Neutrophil (primary cell): ENCODE measurements around the gene ZNF213.

ENCODE experiments used
- H3K27ac ChIP-seq: fragments of 200-600 bp; sonication (generic); 2 replicates; pipeline ENCODE4 v1.5.1; 2016; ENCODE audit warnings: mild to moderate bottlenecking, moderate library complexity
- H3K27me3 ChIP-seq: fragments of 200-600 bp; sonication (generic); 2 replicates; pipeline ENCODE4 v1.6.0; 2016; ENCODE audit warnings: mild to moderate bottlenecking
- H3K36me3 ChIP-seq: fragments of 200-600 bp; sonication (generic); 2 replicates; pipeline ENCODE4 v1.5.1; 2017
- H3K4me1 ChIP-seq, 2 experiments: fragments of 200-600 bp in 1 of 2; sonication (generic) in 1 of 2; 1 replicate in 1 of 2; 2 replicates in 1 of 2; pipeline versions ENCODE4 v1.5.1 to v1.6.1; 2013 to 2016; ENCODE audit warnings: low read depth in 1 of 2, low read length in 1 of 2, mild to moderate bottlenecking in 1 of 2, moderate library complexity in 1 of 2; ENCODE audit not compliant: control insufficient read depth in 1 of 2, insufficient read depth in 1 of 2
- H3K4me3 ChIP-seq, 2 experiments: fragments of 200-600 bp in 1 of 2; sonication (generic) in 1 of 2; 1 replicate in 1 of 2; 2 replicates in 1 of 2; pipeline ENCODE4 v1.5.1; 2013 to 2016; ENCODE audit warnings: low read depth in 1 of 2, low read length in 1 of 2, mild to moderate bottlenecking in 1 of 2, moderate library complexity in 1 of 2
- H3K9me3 ChIP-seq: fragments of 200-600 bp; sonication (generic); 2 replicates; pipeline ENCODE4 v1.5.1; 2016
- CTCF ChIP-seq: fragments of 200-600 bp; sonication (generic); IDR thresholded peaks from 2 replicates; pipeline ENCODE4 v1.5.1; 2016; ENCODE audit warnings: antibody characterized with exemption

ZNF213 gene

DNA sequence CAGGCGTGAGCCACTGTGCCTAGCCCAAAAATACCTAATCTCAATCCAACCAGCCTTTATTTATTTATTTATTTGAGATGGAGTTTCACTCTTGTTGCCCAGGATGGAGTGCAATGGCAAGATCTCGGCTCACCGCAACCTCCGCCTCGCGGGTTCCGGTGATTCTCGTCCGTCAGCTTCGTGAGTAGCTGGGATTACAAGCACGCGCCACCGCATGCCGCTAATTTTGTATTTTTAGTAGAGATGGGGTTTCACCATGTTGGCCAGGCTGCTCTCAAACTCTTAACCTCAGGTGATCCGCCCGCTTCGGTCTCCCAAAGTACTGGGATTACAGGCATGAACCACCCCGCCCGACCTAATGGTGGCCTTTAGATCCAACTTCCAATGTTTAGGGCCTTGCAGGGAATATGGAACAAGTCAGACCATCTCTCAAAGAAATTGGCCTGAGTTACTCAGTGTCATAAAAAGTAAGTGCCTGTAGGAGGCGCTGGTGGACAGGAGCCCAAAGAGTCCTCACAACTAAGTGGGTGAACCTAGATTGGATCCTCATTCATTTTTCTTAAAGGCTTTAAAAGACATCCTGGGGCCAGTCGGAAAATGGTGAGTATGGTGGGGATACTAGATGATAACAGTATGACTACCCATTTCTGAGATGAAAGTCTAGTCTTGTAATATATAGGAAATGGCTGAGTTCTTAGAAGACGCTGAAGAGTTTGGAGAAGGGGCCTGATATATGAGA is 40.4 kb upstream of the ZNF213 start:
- Histone ChIP-seq H3K4me3 (no peak overlapping the region), H3K9me3 (no peaks in the 10 kb centered on the region), H3K4me1 (peaks cover 35 to 50% of the 10 kb centered on the region in 2 experiments), H3K27me3 (peaks cover 3% of the 10 kb centered on the region), H3K36me3 (no peaks in the 10 kb centered on the region), H3K27ac (no peak overlapping the region)
- TF ChIP-seq CTCF, result peak; percentile 52

- Histone ChIP-seq H3K4me3 (peak overlapping the region in 1 of 2 experiments; percentile 12), H3K27ac (peak overlapping the region; percentile 70), H3K9me3 (no peaks in the 10 kb centered on the region), H3K36me3 (no peaks in the 10 kb centered on the region), H3K4me1 (peaks cover 46 to 63% of the 10 kb centered on the region in 2 experiments), H3K27me3 (peaks cover 3% of the 10 kb centered on the region)
- peak; percentile 46 for TF ChIP-seq CTCF
These were observed 39.0 kb upstream of the ZNF213 start for GRCh38 chr16:3095869-3096268.

DNA sequence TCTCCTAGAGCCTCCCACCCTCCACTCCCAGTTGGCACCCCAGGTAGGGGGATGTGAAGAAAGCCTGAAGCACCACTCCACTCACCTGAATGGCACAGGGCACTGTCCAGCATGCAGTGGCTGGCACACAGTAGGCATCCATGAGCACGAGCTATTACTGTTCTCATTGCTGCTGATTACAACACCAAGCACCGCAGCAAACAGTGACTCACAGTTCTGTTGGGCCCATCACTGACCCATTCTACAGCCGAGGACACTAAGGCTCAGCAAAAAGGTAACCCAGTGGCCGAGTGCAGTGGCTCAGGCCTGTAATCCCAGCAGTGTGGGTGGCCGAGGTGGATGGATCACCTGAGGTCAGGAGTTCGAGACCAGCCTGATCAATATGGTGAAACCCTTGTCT is 38.5 kb upstream of the ZNF213 start:
- Histone ChIP-seq H3K9me3 (no peaks in the 10 kb centered on the region), H3K27ac (peak overlapping the region; percentile 70), H3K4me3 (peak overlapping the region in 1 of 2 experiments; percentile 12), H3K4me1 (peaks cover 47 to 63% of the 10 kb centered on the region in 2 experiments), H3K27me3 (peaks cover 3% of the 10 kb centered on the region), H3K36me3 (no peaks in the 10 kb centered on the region)
- TF ChIP-seq CTCF, result no peak

DNA sequence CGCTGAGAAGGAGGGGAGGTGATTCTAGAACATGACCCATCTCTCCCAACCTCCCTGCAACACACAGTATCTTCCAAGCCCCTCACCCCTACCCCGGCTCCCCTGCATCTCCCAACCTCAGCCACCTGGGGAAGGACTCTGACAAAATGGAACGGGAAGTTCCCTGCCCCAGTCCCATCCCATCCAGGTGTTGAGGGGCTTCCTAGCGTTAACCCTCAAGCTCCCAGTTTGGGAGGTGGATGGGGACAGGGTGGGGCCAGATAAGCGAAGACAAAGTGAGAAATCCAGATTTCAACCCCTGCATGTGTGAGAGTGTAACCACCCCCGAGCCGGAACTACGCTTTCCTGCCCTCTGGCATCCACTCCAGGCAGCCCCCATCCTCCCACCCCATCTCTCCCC is 37.6 kb upstream of the ZNF213 start:
- peaks cover 56 to 67% of the 10 kb centered on the region in 2 experiments for H3K4me1 ChIP-seq
- no peak for TF ChIP-seq CTCF
- no peak overlapping the region for H3K27ac ChIP-seq
- peaks cover 3% of the 10 kb centered on the region for H3K27me3 ChIP-seq
- no peak overlapping the region for H3K4me3 ChIP-seq
- no peaks in the 10 kb centered on the region for H3K9me3 ChIP-seq
- no peaks in the 10 kb centered on the region for H3K36me3 ChIP-seq

DNA sequence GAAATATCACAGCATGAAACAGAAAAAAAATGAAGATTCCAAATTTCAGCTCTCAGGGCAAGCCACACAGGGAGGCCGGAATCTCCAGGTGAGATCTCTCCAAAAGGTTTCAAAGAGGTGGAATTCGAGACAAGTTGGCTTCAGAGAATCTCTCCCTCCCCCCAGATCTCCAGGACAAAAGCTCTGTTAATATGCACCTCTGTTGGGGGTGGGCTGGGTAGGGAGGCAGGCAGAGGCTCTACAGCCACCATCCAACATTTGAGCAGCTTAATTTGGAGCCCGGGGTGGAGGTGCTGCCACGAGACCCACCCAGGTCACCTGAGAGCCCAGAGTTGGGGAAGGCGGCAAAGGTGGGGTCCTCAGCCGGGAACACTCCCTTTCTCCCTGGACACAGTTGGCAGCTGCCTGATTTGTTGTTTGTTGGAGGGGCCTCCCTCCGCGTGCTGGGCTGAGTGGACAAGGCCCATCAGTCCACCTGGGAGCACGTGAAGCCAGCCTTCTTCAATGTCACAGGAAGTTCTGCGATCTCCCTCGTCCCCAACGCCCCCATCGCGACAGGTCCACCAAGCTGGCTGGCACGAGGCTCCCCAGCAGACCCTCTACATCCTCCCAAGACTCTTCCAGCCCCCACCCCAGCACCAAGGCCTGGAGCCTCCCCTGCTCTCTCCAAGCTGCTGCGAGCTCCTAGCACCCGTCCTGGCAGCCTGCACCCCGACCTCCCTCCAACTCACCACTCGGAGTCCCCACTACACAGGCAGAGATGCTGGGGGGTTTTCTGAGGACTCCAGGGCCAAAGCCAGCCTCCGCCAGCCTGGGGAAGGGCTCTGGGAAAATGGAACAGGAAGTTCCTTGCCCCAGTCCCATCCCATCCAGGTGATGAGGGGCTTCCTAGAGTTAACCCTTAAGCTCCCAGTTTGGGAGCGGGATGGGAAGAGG is 36.1 kb upstream of the ZNF213 start, which contains the start of gene ZSCAN10:
Gene ZSCAN10, minus strand, starts transcription at position 836 of the 936 bp plus-strand sequence. CDS start 6,357 bp downstream, outside the sequence.
- no peak for TF ChIP-seq CTCF
- Histone ChIP-seq H3K9me3 (no peaks in the 10 kb centered on the region), H3K27me3 (peaks cover 3% of the 10 kb centered on the region), H3K36me3 (no peaks in the 10 kb centered on the region), H3K27ac (peak within 1 kb of the TSS; percentile 58), H3K4me3 (peak within 1 kb of the TSS; percentile 55 to 60), H3K4me1 (peaks cover 56 to 68% of the 10 kb centered on the region in 2 experiments)
